22Rv1 (cell line): ENCODE measurements around the gene CNOT1.

Experiments used
- H3K27ac ChIP-seq: fragments of 450-650 bp; 2 replicates; pipeline ENCODE4 v1.5.1; 2017
- ZFX ChIP-seq: fragments of 450-650 bp; IDR thresholded peaks from 2 replicates; pipeline ENCODE4 v1.6.1; 2017; ENCODE audit warnings: antibody characterized with exemption, borderline replicate concordance
- TF ChIP-seq, protein P1 (sequence below): fragments of 450-650 bp; IDR thresholded peaks from 2 replicates; pipeline ENCODE4 v1.5.1; 2017; ENCODE audit warnings: mild to moderate bottlenecking

Gene CNOT1

DNA sequence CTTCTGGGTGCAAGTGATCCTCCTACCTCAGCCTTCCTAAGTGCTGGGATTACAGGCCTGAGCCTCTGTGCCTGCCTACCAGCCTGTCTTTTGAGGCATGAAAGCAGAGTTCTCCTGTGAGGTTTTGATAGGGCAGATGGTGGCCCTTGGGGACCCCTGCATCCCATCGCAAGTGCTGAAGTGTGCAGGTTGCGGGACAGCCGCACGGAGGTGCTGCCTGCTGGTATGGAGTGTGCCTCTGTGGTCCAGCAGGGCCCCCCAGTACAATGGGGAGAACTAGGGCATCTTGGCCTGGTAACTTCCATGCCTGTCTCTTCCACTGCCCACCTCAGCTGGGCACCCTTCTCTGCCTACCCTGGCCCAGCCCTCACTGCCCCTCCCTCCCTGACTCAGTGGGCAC is 139.6 kb downstream of the CNOT1 start:
- TF ChIP-seq ZFX = no peak
- TF ChIP-seq, protein P1, sequence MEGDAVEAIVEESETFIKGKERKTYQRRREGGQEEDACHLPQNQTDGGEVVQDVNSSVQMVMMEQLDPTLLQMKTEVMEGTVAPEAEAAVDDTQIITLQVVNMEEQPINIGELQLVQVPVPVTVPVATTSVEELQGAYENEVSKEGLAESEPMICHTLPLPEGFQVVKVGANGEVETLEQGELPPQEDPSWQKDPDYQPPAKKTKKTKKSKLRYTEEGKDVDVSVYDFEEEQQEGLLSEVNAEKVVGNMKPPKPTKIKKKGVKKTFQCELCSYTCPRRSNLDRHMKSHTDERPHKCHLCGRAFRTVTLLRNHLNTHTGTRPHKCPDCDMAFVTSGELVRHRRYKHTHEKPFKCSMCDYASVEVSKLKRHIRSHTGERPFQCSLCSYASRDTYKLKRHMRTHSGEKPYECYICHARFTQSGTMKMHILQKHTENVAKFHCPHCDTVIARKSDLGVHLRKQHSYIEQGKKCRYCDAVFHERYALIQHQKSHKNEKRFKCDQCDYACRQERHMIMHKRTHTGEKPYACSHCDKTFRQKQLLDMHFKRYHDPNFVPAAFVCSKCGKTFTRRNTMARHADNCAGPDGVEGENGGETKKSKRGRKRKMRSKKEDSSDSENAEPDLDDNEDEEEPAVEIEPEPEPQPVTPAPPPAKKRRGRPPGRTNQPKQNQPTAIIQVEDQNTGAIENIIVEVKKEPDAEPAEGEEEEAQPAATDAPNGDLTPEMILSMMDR = no peak
- H3K27ac ChIP-seq = no peak overlapping the region

DNA sequence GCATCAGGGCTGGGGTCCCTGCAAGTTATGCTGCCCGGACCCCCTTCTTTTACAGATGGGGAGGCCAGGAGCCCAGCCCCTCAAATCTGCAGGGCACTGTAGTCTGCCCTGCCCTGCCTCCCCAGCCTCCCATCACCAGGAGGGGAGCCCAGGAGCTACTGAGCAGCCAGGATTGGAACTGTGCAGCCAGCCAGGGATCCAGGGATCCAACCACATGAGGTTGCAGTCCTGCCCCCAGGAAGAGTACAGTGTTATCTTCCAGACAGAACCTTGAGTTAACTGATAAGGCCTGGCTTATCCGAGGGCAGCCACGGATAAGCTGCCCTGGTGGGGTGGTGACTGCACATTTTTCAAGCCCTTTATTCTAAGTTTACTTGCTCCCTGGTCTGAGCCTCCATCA is 141.1 kb downstream of the CNOT1 start:
- TF ChIP-seq, protein P1 = no peak
- no peak for TF ChIP-seq ZFX
- H3K27ac ChIP-seq = no peak overlapping the region

DNA sequence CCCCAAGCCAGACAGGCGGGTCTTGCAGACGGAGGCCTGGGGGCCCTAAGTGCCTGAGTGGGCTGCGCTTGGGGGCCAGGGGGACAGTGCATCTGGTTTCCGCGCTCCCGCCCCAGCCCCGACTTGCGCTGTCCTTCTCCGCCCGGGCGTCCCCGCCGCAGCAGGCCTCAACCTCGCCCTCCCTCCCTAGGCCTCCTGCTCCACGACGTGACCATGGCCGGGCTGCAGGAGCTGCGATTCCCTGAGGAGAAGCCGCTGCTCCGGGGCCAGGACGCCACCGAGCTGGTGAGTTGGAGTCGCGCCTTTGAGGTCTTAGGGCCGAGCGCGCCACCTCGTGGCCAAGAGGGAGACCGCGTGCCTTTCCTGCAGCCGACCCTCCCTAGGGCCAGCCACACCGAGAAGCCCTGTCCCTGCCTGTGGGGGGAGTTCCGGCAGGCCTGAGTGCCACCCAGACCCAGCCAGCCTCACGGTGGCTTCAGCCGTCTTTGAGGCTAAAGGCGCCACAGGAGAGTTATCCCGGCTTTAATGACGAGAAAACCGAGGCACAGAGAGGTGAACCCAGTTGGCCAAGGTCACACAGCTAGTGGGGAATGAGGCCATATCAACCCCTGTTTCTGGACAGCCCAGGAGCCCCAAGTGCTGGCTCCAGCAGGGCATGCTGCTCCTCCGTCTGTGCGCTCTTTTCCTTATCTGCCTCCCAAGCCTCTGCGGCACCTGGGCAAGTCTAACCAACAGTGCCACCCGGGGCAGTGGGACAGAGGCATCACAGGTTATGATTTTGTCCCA is 141.9 kb downstream of the CNOT1 start:
- no peak overlapping the region for H3K27ac ChIP-seq
- TF ChIP-seq ZFX = no peak
- TF ChIP-seq, protein P1 = peak; percentile 90

DNA sequence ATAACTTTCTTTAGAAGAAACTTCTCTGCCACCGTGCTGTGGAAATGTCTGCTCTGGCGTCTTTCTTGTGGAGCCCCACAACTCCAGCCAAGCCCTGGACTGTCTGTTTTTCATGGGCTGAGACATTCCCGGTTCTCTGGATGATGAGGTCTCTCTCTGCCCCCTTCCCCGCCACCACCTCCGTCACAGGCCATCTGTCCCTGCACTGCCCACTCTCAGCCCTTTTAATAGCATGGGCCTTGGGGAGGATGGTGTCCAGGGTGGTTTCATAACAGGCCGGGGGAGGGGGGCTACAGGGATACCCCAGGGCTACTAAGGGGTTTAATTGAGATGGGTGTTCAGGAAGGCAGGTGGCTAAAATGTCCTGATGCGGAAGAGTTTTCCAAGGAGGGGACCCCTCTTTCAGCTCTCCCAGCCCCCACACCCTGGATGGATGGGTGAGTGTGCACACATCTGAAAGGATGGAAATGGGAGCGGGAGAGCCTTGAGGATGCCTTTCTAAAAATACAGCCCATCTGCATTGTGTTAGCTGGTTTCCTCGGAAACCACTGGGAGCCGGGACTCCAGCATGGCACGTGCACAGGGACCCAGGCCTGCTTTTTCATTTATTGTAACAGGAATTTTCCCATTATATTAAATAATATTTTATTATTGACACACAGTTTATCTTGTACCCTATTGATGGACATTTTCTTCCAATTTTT is 144.3 kb downstream of the CNOT1 start:
- TF ChIP-seq, protein P1 = no peak
- TF ChIP-seq ZFX = no peak
- no peak overlapping the region for H3K27ac ChIP-seq

DNA sequence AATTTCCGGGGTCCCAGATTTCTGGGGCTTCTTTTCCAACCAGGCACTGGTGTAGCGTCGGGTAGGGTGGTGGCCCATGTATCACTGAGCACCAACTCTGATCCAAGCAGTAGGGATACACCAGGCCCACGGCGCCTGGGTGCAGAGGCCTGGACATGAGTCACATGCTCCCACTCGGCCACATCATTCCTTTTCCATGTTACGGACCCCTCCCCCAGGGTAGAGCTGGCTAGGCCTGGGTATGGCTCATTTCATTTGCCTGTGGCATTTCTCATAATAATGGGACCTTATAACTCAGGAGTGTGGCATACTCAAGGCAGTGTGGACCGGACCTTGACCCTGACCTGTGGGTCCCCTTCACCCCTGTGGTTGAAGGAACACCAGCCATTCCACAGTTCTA is 147.7 kb downstream of the CNOT1 start:
- TF ChIP-seq ZFX = no peak
- TF ChIP-seq, protein P1 = no peak
- H3K27ac ChIP-seq = no peak overlapping the region

DNA sequence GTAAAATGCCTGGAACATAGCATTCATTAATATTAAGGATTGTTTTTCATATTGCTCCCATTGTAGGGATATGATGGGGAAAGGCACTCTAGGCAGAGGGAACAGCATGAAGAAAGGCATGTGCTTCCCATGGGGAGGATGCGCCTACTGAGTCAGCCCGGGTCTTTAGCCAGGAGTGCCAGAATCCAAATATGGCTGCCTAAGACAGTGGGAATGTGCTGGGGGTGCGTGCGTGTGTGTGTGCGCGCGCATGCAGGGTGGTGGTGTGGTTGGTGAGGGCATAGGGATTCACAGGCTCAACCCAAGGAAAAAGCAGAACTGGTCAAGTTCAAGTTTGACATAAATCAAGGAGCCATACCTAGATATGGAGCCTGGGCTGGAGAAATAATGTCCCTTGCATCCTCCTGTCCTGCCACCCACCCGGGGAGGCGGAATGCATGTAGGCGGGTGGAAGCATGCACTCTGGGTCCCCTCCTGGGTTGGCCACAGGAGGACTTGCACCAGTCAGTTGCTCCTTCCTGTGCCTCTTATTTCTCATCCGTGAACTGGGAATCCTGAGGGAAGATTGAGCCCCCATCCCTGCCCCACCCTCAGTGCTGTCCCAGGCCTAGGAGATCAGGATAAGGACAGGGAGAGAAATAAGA is 148.3 kb downstream of the CNOT1 start:
- no peak for TF ChIP-seq ZFX
- TF ChIP-seq, protein P1 = no peak

More for the DNA sequence above, 148.3 kb downstream of the CNOT1 start:
- H3K27ac ChIP-seq = no peak overlapping the region
